ENCODE measurements around the gene CARM1. TPM values are rescaled to one million over a fixed set of nuclear protein-coding genes. Genes with fewer than 3 reads are reported as not detected.

The CARM1 gene
- total and polyA plus RNA-seq, 2 of the 13 experiments (the other 11 are each of a cell fraction or from before 2014, with no cell fraction given): 27.6 to 55.8 TPM

GRCh38 chr19:10835754-10836478 lies 35.4 kb upstream of the CARM1 start, which contains the start of gene TMED1 (continued):
- TF ChIP-seq NRL (CRISPR knock-in tag; IDR thresholded peaks at IDR 0.05; ENCODE audit: borderline replicate concordance): no peak; the same call in 1 of the 2 replicates
- peak; percentile 15; the same call in 1 of the 2 replicates for TF ChIP-seq MTA1 (CRISPR knock-in tag; IDR thresholded peaks at IDR 0.05; ENCODE audit: borderline replicate concordance)
- TF ChIP-seq ZNF350 (CRISPR knock-in tag; IDR thresholded peaks at IDR 0.05; ENCODE audit: borderline replicate concordance, low read depth): peak; percentile 96
- no peak for TF ChIP-seq ZNF280B (CRISPR knock-in tag; IDR thresholded peaks at IDR 0.05; ENCODE audit: borderline replicate concordance)
- no peak for TF ChIP-seq ZNF18 (CRISPR knock-in tag; IDR thresholded peaks at IDR 0.05; ENCODE audit: insufficient replicate concordance)
- TF ChIP-seq TAF1 (CRISPR knock-in tag; IDR thresholded peaks at IDR 0.05): peak; percentile 79
- TF ChIP-seq EED (CRISPR knock-in tag; IDR thresholded peaks at IDR 0.05): peak; percentile 14; the same call in 1 of the 2 replicates
- no peak; the same call in 1 of the 2 replicates for TF ChIP-seq NR2F6 (IDR thresholded peaks at IDR 0.05)
- TF ChIP-seq NR2F6 (CRISPR knock-in tag; IDR thresholded peaks at IDR 0.05): no peak; the same call in 1 of the 2 replicates
- TF ChIP-seq NFE2 (CRISPR knock-in tag; IDR thresholded peaks at IDR 0.05): no peak
- no peak for TF ChIP-seq ZHX2 (IDR thresholded peaks at IDR 0.05; ENCODE audit: low read depth)
- no peak for TF ChIP-seq ZHX2 (CRISPR knock-in tag; IDR thresholded peaks at IDR 0.05; ENCODE audit: borderline replicate concordance)
- no peak for TF ChIP-seq ZNF484 (CRISPR knock-in tag; IDR thresholded peaks at IDR 0.05; ENCODE audit: borderline replicate concordance, low read depth)
- TF ChIP-seq ZBTB37 (CRISPR knock-in tag; IDR thresholded peaks at IDR 0.05): no peak
- TF ChIP-seq ZNF589 (CRISPR knock-in tag; conservative IDR thresholded peaks at IDR 0.05): no peak
- TF ChIP-seq ZFP36L1 (CRISPR knock-in tag; IDR thresholded peaks at IDR 0.05): no peak
- no peak for TF ChIP-seq GPN1 (CRISPR knock-in tag; IDR thresholded peaks at IDR 0.05; ENCODE audit: borderline replicate concordance)
